Spinal cord (tissue), 10 donors: ENCODE data around the gene DPCD. TPM values are rescaled to one million over a fixed set of nuclear protein-coding genes. Genes with fewer than 3 reads are reported as not detected.
A peak's percentile ranks its signal among the peaks of the same experiment; 100 is the strongest.

ENCODE experiments used
- DNase-seq, 6 donors: peaks; one replicate each; pipeline versions ENCODE4 v3.0.0 to v3.0.0-alpha.2; 2013 to 2015; ENCODE audit warnings: low spot score in 6 of 6, low read depth in 4 of 6
- H3K27ac ChIP-seq: one replicate; pipeline ENCODE4 v1.5.1; 2013; ENCODE audit warnings: low read depth, low read length, control low read depth
- H3K27me3 ChIP-seq: one replicate; pipeline ENCODE4 v1.6.1; 2013; ENCODE audit warnings: low read length; ENCODE audit not compliant: control insufficient read depth, insufficient read depth
- H3K36me3 ChIP-seq: one replicate; pipeline ENCODE4 v1.6.1; 2013; ENCODE audit warnings: low read length; ENCODE audit not compliant: control insufficient read depth, insufficient read depth
- H3K4me1 ChIP-seq: one replicate; pipeline ENCODE4 v1.6.1; 2013; ENCODE audit warnings: low read length; ENCODE audit not compliant: control insufficient read depth, insufficient read depth
- H3K4me3 ChIP-seq: one replicate; pipeline ENCODE4 v1.5.1; 2013; ENCODE audit warnings: low read depth, low read length, control low read depth
- H3K9me3 ChIP-seq: one replicate; pipeline ENCODE4 v1.6.1; 2013; ENCODE audit warnings: low read length; ENCODE audit not compliant: control insufficient read depth, insufficient read depth
- WGBS: methylation state at CpG from one replicate; pipeline ENCODE4 v1.1.5; 2013; ENCODE audit warnings: missing lambda C conversion rate; ENCODE audit not compliant: insufficient coverage; 5-methylcytosine and 5-hydroxymethylcytosine counted together
- polyA plus RNA-seq, 2 donors: library from polyadenylated mRNA; unstranded; fragments of 120-200 nt; gene quantifications; one replicate each; pipeline ENCODE4 v1.2.1, GENCODE V29; 2013; ENCODE audit not compliant: insufficient read length in 2 of 2
- total RNA-seq, 2 donors: library from RNA; depleted of rRNA in 1 of 2; stranded (reverse); fragments of 120-200 nt in 1 of 2; fragments of >200 nt in 1 of 2; gene quantifications; one replicate each; pipeline versions ENCODE4 v1.2.3 to v1.2.4, GENCODE V29; 2013 to 2014
- donor health status: healthy.

Gene DPCD
- total and polyA plus RNA-seq, 4 donors = 21.1 to 57.2 (median 42.2) TPM

DNA sequence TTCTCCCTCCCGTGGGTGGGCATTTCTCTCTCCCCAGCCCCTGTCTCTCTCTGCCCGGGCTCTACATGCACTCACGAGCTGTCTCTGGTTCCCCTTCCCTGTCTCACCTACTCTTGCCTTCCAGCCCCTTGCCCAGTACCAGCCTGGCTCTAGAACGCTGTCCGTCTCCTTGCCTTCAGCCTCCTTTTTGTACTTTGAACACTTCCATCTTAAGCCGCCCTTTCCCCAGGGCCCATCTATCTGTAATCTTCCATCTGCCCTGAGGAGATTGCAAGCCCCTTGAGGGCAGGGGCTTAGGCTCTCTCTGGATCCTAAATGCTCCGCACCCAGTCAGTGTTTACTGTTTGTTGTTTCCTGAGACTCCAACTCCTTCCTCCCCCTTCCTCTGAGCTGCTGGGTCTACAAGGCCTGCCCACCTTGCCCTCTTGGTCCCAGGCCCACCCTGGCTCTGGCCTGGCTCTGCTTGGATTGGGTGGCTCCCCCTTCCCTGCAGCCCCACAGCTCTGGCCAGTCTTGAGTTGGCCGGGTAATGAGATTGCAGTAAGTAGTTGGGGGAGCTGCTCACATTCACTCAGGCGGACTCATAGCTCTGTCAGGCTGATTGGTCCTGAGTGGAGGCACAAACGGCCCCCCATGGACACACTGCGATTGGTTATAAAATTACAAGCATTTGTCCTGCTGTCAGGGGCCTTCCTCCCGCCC lies 28.4 kb upstream of the DPCD start:
- Histone ChIP-seq H3K27me3 (no peaks in the 10 kb centered on the region), H3K4me3 (no peak overlapping the region), H3K9me3 (no peaks in the 10 kb centered on the region), H3K36me3 (peaks cover 3% of the 10 kb centered on the region), H3K4me1 (peaks cover 47% of the 10 kb centered on the region), H3K27ac (no peak overlapping the region)
- WGBS = 61% methylated on average over 12 of the region's 12 CpGs
- DNase-seq = peak in 1 of 6 donors; percentile 87

GRCh38 chr10:101560298-101561067 lies 27.6 kb upstream of the DPCD start:
- Histone ChIP-seq H3K4me3 (no peak overlapping the region), H3K27ac (no peak overlapping the region), H3K36me3 (peaks cover 3% of the 10 kb centered on the region), H3K4me1 (peaks cover 51% of the 10 kb centered on the region), H3K27me3 (peaks cover 4% of the 10 kb centered on the region), H3K9me3 (no peaks in the 10 kb centered on the region)
- 77% methylated on average over 2 of the region's 2 CpGs for WGBS
- DNase-seq = no peak

DNA sequence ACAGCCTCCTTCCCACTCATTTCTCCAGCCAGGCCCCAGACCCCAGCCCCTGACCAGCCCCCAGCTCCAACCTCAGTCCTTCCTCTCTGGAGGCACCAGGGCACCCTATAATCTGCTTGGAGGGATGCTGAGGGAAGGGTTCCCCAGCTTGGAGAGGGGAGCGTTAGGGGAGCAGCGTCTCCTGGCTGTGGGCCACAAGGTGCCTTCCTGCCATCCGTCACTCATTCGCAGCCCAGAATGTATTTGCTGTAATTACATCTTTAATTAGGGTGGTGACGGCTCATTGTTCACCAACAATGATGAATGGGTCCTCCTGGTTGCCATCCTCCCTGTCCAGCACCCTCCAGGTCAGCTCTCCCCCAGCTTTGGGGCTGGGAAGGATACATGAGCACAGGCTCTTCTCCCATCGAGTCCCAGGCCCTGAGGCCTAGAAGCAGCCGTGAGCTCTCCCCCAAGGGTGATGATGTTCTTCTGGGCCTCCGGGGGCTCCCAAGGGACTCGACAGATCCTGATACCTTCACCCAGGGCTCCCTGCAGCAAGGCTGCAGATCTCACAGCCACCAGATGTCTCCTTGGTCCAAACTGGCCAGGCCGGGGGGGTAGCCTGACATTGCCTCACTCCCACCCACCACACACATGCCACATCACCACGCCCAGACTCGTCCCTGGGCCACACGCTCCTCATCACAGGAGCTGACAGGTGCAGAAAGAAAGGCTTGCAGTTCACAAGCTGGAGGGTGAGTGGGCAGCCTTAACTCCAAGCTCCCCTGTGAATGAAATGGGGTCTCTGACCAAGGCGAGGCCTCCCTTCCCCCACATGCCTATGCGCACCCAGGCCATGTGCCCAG lies 26.8 kb upstream of the DPCD start:
- H3K4me1 ChIP-seq = peaks cover 58% of the 10 kb centered on the region
- no peak overlapping the region for H3K27ac ChIP-seq
- no peak for DNase-seq
- peaks cover 12% of the 10 kb centered on the region for H3K27me3 ChIP-seq
- WGBS = 70% methylated on average over 12 of the region's 15 CpGs
- H3K36me3 ChIP-seq = peaks cover 2% of the 10 kb centered on the region
- H3K9me3 ChIP-seq = no peaks in the 10 kb centered on the region
- no peak overlapping the region for H3K4me3 ChIP-seq

DNA sequence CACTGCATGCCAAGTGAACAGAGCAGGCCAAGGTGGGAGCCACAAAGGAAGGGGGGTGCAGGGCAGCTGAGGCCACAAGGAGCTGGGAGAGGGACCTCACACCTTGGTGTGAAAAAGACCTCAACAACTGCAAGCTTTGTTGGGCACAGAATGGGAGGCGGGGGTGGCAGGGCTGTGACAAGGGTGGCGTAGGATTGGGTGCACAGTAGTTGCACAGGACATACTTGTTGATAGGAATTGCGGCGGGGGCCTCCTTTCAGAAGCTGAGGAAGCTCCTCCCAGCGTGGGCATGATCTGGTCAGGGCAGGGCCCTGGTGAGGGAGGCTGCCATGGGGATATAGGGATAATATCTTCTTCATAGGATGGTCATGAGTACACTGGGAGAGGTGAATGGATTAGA lies 25.9 kb upstream of the DPCD start:
- Histone ChIP-seq H3K4me1 (peaks cover 63% of the 10 kb centered on the region), H3K4me3 (no peak overlapping the region), H3K36me3 (no peaks in the 10 kb centered on the region), H3K27me3 (peaks cover 16% of the 10 kb centered on the region), H3K9me3 (no peaks in the 10 kb centered on the region), H3K27ac (no peak overlapping the region)
- 84% methylated on average over 5 of the region's 5 CpGs for WGBS
- DNase-seq = no peak

- Histone ChIP-seq H3K9me3 (no peaks in the 10 kb centered on the region), H3K4me1 (peaks cover 63% of the 10 kb centered on the region), H3K36me3 (no peaks in the 10 kb centered on the region), H3K27me3 (peaks cover 21% of the 10 kb centered on the region), H3K4me3 (no peak overlapping the region), H3K27ac (no peak overlapping the region)
- no peak for DNase-seq
- 50% methylated on average over 1 of the region's 3 CpGs for WGBS
Observed at GRCh38 chr10:101563007-101563406, 25.1 kb upstream of the DPCD start.

DNA sequence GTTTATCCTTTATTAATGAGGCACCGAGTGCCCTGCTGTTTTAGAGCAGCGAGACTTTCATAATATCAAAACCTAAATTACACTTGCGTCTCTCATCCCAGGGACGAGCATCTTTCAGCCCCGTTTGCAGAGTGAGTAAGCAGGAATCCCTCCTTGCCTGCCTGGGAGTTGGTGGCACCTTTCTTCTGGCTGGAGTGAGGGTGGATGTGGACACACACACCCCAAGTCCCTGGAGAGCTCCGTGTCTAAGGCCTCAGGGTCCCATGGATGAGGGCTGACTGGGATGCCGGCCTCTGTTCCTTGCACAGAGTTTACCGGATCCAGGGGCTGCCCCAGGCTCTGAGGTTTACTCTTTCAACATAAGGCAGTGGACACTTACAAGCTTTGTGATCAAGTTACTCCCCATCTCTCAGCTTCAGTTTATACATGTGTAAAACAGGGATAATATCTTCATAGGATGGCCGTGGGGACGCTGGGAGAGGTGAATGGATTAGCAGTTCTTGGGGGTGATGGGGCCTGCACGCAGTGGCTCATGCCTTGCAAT lies 24.6 kb upstream of the DPCD start:
- 68% methylated on average over 5 of the region's 11 CpGs for WGBS
- H3K4me3 ChIP-seq = no peak overlapping the region
- peak in 1 of 6 donors; percentile 80 for DNase-seq
- H3K27me3 ChIP-seq = peaks cover 24% of the 10 kb centered on the region
- H3K4me1 ChIP-seq = peaks cover 60% of the 10 kb centered on the region
- no peaks in the 10 kb centered on the region for H3K36me3 ChIP-seq
- H3K9me3 ChIP-seq = no peaks in the 10 kb centered on the region
- no peak overlapping the region for H3K27ac ChIP-seq

DNA sequence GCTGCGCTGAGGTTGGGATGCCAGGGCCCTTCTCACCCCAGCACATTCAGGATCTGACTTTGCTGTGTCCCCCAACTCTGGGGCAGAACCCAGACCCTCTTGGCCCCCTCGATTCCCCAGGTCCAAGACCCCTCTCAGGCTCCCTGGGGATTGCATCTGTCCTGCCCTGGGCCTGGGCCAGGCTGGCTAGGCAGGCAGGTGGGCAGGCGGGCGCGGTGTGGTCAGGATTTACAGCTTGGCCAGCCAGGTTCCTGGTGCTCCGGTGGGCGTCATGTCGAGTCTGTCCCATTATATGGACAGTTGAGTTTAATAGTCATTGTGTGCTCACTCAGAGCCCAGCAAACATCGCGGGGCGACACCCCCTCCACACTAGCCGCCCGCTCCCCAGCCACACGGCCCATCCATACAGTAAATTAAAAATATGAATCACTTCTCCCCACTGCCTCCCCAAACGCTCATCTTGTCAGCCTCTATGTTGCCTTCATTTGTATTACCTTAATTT lies 23.6 kb upstream of the DPCD start:
- Histone ChIP-seq H3K4me3 (no peak overlapping the region), H3K27ac (no peak overlapping the region), H3K9me3 (no peaks in the 10 kb centered on the region), H3K4me1 (peaks cover 55% of the 10 kb centered on the region), H3K27me3 (peaks cover 31% of the 10 kb centered on the region), H3K36me3 (no peaks in the 10 kb centered on the region)
- 58% methylated on average over 4 of the region's 15 CpGs for WGBS
- DNase-seq = peak in 1 of 6 donors; percentile 89

GRCh38 chr10:101565370-101565900 lies 22.7 kb upstream of the DPCD start:
- H3K4me1 ChIP-seq = peaks cover 55% of the 10 kb centered on the region
- 88% methylated on average over 3 of the region's 5 CpGs for WGBS
- no peaks in the 10 kb centered on the region for H3K9me3 ChIP-seq
- no peak for DNase-seq
- H3K27ac ChIP-seq = no peak overlapping the region
- H3K27me3 ChIP-seq = peaks cover 36% of the 10 kb centered on the region
- no peaks in the 10 kb centered on the region for H3K36me3 ChIP-seq
- no peak overlapping the region for H3K4me3 ChIP-seq

DNA sequence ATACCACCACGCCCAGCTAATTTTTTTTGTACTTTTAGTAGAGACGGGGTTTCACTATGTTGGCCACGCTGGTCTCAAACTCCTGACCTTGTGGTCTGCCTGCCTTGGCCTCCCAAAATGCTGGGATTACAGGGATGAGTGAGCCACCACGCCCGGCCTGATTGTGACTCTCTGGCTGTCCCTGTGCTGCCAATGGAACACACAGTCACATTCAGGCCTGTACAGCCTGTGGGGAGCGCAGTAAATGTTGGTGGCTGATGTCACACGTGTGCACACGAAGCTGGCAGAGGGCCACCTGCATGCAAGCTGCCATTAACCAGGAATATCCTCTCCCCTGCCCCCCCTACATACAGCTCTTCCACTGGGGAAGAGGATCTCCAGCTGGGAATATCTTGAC lies 22.2 kb upstream of the DPCD start:
- peaks cover 55% of the 10 kb centered on the region for H3K4me1 ChIP-seq
- H3K27me3 ChIP-seq = peaks cover 38% of the 10 kb centered on the region
- DNase-seq = no peak
- no peaks in the 10 kb centered on the region for H3K9me3 ChIP-seq
- H3K4me3 ChIP-seq = no peak overlapping the region
- WGBS = 81% methylated on average over 2 of the region's 8 CpGs
- H3K27ac ChIP-seq = no peak overlapping the region
- no peaks in the 10 kb centered on the region for H3K36me3 ChIP-seq
